ENCODE measurements around the gene CTSS.

GRCh38 chr1:150778409-150778808, 12.8 kb upstream of the CTSS start:
- TF ChIP-seq, protein P1, sequence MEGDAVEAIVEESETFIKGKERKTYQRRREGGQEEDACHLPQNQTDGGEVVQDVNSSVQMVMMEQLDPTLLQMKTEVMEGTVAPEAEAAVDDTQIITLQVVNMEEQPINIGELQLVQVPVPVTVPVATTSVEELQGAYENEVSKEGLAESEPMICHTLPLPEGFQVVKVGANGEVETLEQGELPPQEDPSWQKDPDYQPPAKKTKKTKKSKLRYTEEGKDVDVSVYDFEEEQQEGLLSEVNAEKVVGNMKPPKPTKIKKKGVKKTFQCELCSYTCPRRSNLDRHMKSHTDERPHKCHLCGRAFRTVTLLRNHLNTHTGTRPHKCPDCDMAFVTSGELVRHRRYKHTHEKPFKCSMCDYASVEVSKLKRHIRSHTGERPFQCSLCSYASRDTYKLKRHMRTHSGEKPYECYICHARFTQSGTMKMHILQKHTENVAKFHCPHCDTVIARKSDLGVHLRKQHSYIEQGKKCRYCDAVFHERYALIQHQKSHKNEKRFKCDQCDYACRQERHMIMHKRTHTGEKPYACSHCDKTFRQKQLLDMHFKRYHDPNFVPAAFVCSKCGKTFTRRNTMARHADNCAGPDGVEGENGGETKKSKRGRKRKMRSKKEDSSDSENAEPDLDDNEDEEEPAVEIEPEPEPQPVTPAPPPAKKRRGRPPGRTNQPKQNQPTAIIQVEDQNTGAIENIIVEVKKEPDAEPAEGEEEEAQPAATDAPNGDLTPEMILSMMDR (conservative IDR thresholded peaks at IDR 0.05; ENCODE audit: low read depth in 2 of 2) = no peak
- TF ChIP-seq EZH2 (IDR thresholded peaks at IDR 0.05; ENCODE audit: low read depth, unreplicated experiment) (no peak), EZH2phosphoT487 (IDR thresholded peaks at IDR 0.05; ENCODE audit: unreplicated experiment) (no peak), POLR2AphosphoS5 (IDR thresholded peaks at IDR 0.05; ENCODE audit: low read depth) (no peak), REST (IDR thresholded peaks at IDR 0.05; ENCODE audit: unreplicated experiment) (no peak), CREB1 (CRISPR knock-in tag; IDR thresholded peaks at IDR 0.05; ENCODE audit: low read depth) (no peak), STAT1 (IDR thresholded peaks at IDR 0.05; ENCODE audit: unreplicated experiment) (no peak), JUNB (IDR thresholded peaks at IDR 0.05; ENCODE audit: unreplicated experiment) (no peak), ZNF462 (CRISPR knock-in tag; IDR thresholded peaks at IDR 0.05) (no peak), ZNF114 (CRISPR knock-in tag; IDR thresholded peaks at IDR 0.05) (no peak), ZNF331 (CRISPR knock-in tag; IDR thresholded peaks at IDR 0.05; ENCODE audit: low read depth) (no peak)
- TF ChIP-seq, protein P2, sequence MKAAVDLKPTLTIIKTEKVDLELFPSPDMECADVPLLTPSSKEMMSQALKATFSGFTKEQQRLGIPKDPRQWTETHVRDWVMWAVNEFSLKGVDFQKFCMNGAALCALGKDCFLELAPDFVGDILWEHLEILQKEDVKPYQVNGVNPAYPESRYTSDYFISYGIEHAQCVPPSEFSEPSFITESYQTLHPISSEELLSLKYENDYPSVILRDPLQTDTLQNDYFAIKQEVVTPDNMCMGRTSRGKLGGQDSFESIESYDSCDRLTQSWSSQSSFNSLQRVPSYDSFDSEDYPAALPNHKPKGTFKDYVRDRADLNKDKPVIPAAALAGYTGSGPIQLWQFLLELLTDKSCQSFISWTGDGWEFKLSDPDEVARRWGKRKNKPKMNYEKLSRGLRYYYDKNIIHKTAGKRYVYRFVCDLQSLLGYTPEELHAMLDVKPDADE (IDR thresholded peaks at IDR 0.05) = no peak

Measured in GM23338 (cell line).